DND-41 (cell line): ENCODE measurements around the gene WDR38.

Experiments used
- ATAC-seq: fragments of 200-7000 bp; cut with Tn5 transposase; 3 replicates; pipeline ENCODE4 v1.9.1; 2021; ENCODE audit warnings: low read depth; ENCODE audit not compliant: insufficient read depth
- DNase-seq: peaks from one replicate; pipeline ENCODE4 v3.0.0-alpha.2; 2020
- H2AFZ ChIP-seq: 2 replicates; pipeline ENCODE4 v1.6.0; 2012; ENCODE audit warnings: low read depth, low read length
- H3K27ac ChIP-seq: 2 replicates; pipeline ENCODE4 v1.5.1; 2012; ENCODE audit warnings: low read length, inconsistent platforms
- H3K27me3 ChIP-seq: fragments of 200-600 bp; sonication (generic); 2 replicates; pipeline ENCODE4 v1.6.0; 2012; ENCODE audit warnings: low read length, mild to moderate bottlenecking, inconsistent platforms; ENCODE audit not compliant: insufficient read depth, poor library complexity
- H3K36me3 ChIP-seq: 2 replicates; pipeline ENCODE4 v1.5.1; 2012; ENCODE audit warnings: low read length, inconsistent platforms; ENCODE audit not compliant: insufficient read depth
- H3K4me1 ChIP-seq: 2 replicates; pipeline ENCODE4 v1.5.1; 2012; ENCODE audit warnings: mild to moderate bottlenecking, low read length; ENCODE audit not compliant: insufficient read depth
- H3K4me2 ChIP-seq: 2 replicates; pipeline ENCODE4 v1.6.0; 2012; ENCODE audit warnings: mild to moderate bottlenecking, moderate library complexity, low read length, inconsistent platforms; ENCODE audit not compliant: insufficient read depth
- H3K4me3 ChIP-seq, 2 experiments: fragments of 200-600 bp in 1 of 2; shearing (Covaris generic) in 1 of 2; 2 replicates each; pipeline ENCODE4 v1.5.1; 2012 to 2016; ENCODE audit warnings: inconsistent platforms in 2 of 2, low read length in 2 of 2, mild to moderate bottlenecking in 2 of 2, low read depth in 1 of 2, moderate library complexity in 1 of 2
- H3K79me2 ChIP-seq: 2 replicates; pipeline ENCODE4 v1.6.0; 2012; ENCODE audit warnings: low read length, inconsistent platforms; ENCODE audit not compliant: insufficient read depth
- H3K9ac ChIP-seq: 2 replicates; pipeline ENCODE4 v1.6.0; 2012; ENCODE audit warnings: low read depth, mild to moderate bottlenecking, inconsistent platforms, low read length, moderate library complexity
- H3K9me3 ChIP-seq: 2 replicates; pipeline ENCODE4 v1.5.1; 2012; ENCODE audit warnings: low read length, moderate library complexity, mild to moderate bottlenecking, inconsistent platforms; ENCODE audit not compliant: insufficient read depth, severe bottlenecking
- H4K20me1 ChIP-seq: 2 replicates; pipeline ENCODE4 v1.6.0; 2012; ENCODE audit warnings: low read length; ENCODE audit not compliant: insufficient read depth
- EZH2 ChIP-seq: IDR thresholded peaks from 3 replicates; pipeline ENCODE4 v1.6.1; 2012; ENCODE audit warnings: borderline replicate concordance, low read depth, mild to moderate bottlenecking, moderate library complexity, low read length, inconsistent platforms; ENCODE audit not compliant: severe bottlenecking
- TF ChIP-seq, protein P1 (sequence below): IDR thresholded peaks from 2 replicates; pipeline ENCODE4 v1.5.1; 2012; ENCODE audit warnings: borderline replicate concordance, low read length, moderate library complexity, mild to moderate bottlenecking; ENCODE audit not compliant: poor library complexity, severe bottlenecking; ENCODE audit errors: extremely low read depth

Gene WDR38

DNA sequence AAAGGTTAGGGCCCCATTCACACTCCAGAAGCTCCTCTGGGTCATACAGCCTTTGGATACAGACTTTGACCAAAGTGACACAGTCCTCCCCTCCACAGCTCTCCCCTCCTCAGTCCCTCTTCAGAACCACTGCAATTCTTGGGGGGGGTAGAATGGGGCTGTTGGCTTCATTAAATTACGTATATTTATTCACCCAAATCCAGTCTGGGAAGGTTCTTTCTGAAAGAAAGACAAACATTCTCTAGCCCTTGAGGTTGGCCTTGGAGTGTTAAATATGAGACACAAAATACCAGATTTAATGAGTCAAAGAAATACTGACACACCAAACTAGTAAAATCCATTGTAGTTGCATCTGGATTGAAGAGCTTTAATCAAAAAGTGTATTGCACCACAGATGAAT is 24.8 kb downstream of the WDR38 start:
- Histone ChIP-seq H3K36me3 (peaks cover 81% of the 10 kb centered on the region), H3K27ac (no peak overlapping the region), H3K79me2 (peaks cover 30% of the 10 kb centered on the region), H3K9me3 (no peaks in the 10 kb centered on the region), H4K20me1 (peaks cover 48% of the 10 kb centered on the region), H3K4me1 (no peaks in the 10 kb centered on the region; the same call in 1 of the 2 replicates), H2AFZ (no peak overlapping the region), H3K9ac (no peak overlapping the region), H3K27me3 (no peaks in the 10 kb centered on the region), H3K4me2 (no peak overlapping the region), H3K4me3 (no peak overlapping the region)
- TF ChIP-seq, protein P1, sequence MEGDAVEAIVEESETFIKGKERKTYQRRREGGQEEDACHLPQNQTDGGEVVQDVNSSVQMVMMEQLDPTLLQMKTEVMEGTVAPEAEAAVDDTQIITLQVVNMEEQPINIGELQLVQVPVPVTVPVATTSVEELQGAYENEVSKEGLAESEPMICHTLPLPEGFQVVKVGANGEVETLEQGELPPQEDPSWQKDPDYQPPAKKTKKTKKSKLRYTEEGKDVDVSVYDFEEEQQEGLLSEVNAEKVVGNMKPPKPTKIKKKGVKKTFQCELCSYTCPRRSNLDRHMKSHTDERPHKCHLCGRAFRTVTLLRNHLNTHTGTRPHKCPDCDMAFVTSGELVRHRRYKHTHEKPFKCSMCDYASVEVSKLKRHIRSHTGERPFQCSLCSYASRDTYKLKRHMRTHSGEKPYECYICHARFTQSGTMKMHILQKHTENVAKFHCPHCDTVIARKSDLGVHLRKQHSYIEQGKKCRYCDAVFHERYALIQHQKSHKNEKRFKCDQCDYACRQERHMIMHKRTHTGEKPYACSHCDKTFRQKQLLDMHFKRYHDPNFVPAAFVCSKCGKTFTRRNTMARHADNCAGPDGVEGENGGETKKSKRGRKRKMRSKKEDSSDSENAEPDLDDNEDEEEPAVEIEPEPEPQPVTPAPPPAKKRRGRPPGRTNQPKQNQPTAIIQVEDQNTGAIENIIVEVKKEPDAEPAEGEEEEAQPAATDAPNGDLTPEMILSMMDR = no peak
- no peak for TF ChIP-seq EZH2
- ATAC-seq (no peak), DNase-seq (no peak)

DNA sequence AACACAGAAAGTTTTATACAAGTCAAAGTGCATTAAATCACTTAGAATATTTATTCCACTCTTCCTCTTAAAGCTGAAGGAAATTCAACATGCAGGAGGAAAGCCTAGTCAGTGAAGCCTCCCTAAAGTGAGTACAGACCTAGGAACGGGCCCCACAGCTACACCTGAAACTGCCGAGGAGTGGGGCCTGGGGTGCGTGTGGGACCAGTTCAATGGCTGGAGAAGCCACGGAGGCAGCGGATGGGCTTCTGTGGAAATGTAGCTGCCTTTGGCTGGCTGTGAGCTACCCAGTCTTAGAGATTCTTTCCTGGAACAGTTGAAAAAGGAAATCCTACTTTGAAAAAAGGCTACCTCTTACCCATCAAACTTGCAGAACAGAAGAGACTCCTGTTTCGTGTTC is 25.3 kb downstream of the WDR38 start:
- peaks cover 25% of the 10 kb centered on the region for H3K79me2 ChIP-seq
- H3K9me3 ChIP-seq = no peaks in the 10 kb centered on the region
- DNase-seq = no peak
- H3K27ac ChIP-seq = no peak overlapping the region
- ATAC-seq = no peak
- H3K9ac ChIP-seq = no peak overlapping the region
- no peak overlapping the region for H3K4me3 ChIP-seq
- no peaks in the 10 kb centered on the region for H3K27me3 ChIP-seq
- no peaks in the 10 kb centered on the region; the same call in 1 of the 2 replicates for H3K4me1 ChIP-seq
- H2AFZ ChIP-seq = no peak overlapping the region
- peaks cover 43% of the 10 kb centered on the region for H4K20me1 ChIP-seq
- H3K36me3 ChIP-seq = peaks cover 77% of the 10 kb centered on the region
- no peak overlapping the region for H3K4me2 ChIP-seq
- TF ChIP-seq, protein P1 = no peak
- TF ChIP-seq EZH2 = no peak

DNA sequence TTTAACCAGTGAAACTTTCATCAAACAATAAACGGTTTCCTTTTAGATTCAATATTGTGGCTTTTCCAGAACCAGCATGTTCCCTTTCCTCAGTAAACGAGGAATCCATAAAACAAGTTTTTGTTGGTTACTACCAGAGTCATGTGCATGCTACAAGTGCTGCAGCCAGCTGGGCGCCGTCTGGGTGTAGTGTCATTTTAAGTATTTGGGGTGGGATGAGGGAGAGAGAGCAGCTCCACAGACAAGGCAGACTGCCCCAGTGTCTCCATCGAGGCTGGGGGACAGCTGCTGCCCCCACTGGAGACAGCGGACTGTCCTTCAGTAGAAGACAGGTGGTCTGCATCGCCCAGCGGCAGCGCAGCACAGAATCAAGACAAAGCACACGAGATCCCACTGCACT is 26.0 kb downstream of the WDR38 start:
- no peak overlapping the region for H3K27ac ChIP-seq
- H3K36me3 ChIP-seq = peaks cover 69% of the 10 kb centered on the region
- peaks cover 19% of the 10 kb centered on the region; the same call in 1 of the 2 replicates for H3K79me2 ChIP-seq
- no peak overlapping the region for H3K4me3 ChIP-seq
- H3K9me3 ChIP-seq = no peaks in the 10 kb centered on the region
- ATAC-seq (no peak), DNase-seq (no peak)
- no peaks in the 10 kb centered on the region for H3K27me3 ChIP-seq
- no peak overlapping the region for H3K4me2 ChIP-seq
- H4K20me1 ChIP-seq = peaks cover 37% of the 10 kb centered on the region
- H3K9ac ChIP-seq = no peak overlapping the region
- H2AFZ ChIP-seq = no peak overlapping the region
- TF ChIP-seq, protein P1 = no peak
- no peak for TF ChIP-seq EZH2
- no peaks in the 10 kb centered on the region; the same call in 1 of the 2 replicates for H3K4me1 ChIP-seq

DNA sequence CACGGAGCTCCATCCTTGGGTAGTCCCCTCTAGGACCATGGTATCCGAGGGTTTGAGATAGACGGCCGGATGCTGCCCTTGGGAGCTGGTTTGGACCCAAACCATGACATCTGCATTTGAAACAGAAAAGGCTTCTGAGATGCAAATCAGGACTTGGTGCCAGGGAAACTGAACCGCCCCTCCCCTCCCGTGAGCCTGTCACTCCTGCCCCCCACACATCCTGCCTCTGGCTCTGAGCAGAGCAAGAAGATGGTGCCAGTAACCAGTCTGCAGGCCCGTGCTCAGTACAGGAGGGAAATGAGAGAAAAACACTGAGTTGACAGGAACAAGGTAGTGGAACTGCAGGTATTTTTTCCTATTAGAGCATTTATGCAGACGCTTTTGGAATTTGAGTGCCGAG is 27.2 kb downstream of the WDR38 start:
- H3K27ac ChIP-seq = no peak overlapping the region
- no peak overlapping the region for H3K4me3 ChIP-seq
- H3K79me2 ChIP-seq = peaks cover 8% of the 10 kb centered on the region; the same call in 1 of the 2 replicates
- ATAC-seq (peak; percentile 54; the same call in 1 of the 3 replicates), DNase-seq (no peak)
- no peak overlapping the region for H3K9ac ChIP-seq
- H3K4me1 ChIP-seq = no peaks in the 10 kb centered on the region; the same call in 1 of the 2 replicates
- H3K4me2 ChIP-seq = no peak overlapping the region
- peaks cover 25% of the 10 kb centered on the region for H4K20me1 ChIP-seq
- TF ChIP-seq EZH2 = no peak
- TF ChIP-seq, protein P1 = no peak
- H2AFZ ChIP-seq = no peak overlapping the region
- H3K36me3 ChIP-seq = peaks cover 60% of the 10 kb centered on the region
- H3K9me3 ChIP-seq = no peaks in the 10 kb centered on the region
- H3K27me3 ChIP-seq = no peaks in the 10 kb centered on the region
